Measurements from ENCODE around the gene UBA3. TPM values are rescaled to one million over a fixed set of nuclear protein-coding genes. Genes with fewer than 3 reads are reported as not detected.

UBA3 gene
- total RNA-seq, 1 experiment from 2014 or later, result 67.2 TPM

DNA sequence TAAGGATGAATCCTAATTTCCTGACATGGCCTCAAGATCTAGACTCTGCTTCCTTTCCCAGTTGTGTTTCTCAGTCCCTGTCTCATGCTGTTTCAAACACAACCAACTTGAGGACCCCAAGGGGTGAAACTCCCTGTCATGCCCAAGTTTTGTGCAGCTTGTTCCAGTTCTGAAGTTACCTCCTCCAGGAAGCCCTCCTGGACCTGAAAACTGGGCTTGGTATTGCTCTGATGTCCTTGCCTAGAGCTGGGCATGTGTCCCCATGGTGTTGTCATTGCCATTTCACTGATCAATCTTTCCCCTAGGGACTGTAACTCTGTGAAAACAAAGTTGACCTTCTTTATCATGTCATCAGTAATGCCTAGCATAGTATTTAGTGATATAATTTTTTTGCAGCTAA, 48.3 kb upstream of the UBA3 start:
- Histone ChIP-seq H2BK15ac (ENCODE audit: low read depth, low read length) (no peak overlapping the region), H2AFZ (ENCODE audit: low read length) (no peak overlapping the region), H2BK12ac (ENCODE audit: insufficient read length, low read depth, low read length) (no peak overlapping the region), H3T11ph (ENCODE audit: low read length) (no peak overlapping the region), H3K9me3 (ENCODE audit: control insufficient read depth, low read depth, low read length) (no peaks in the 10 kb centered on the region), H3K4ac (ENCODE audit: low read depth, low read length) (no peak overlapping the region), H2BK5ac (ENCODE audit: insufficient read length, low read length) (no peak overlapping the region), H4K91ac (ENCODE audit: insufficient read length, low read depth, low read length) (no peak overlapping the region), H4K20me1 (ENCODE audit: control insufficient read depth, insufficient read depth, insufficient read length) (no peaks in the 10 kb centered on the region), H4K5ac (ENCODE audit: insufficient read length, low read depth, low read length) (no peak overlapping the region), H3K27ac (ENCODE audit: insufficient read length, low read depth, low read length) (no peak overlapping the region), H2BK20ac (ENCODE audit: low read depth, low read length, poor library complexity, severe bottlenecking) (no peak overlapping the region), H3K9ac (ENCODE audit: extremely low read depth, insufficient read length, low read length) (no peak overlapping the region), H3K23ac (ENCODE audit: insufficient read length, low read depth, low read length) (no peak overlapping the region), H3K79me1 (ENCODE audit: insufficient read depth, low read depth, low read length, poor library complexity, severe bottlenecking) (no peaks in the 10 kb centered on the region), H3K14ac (ENCODE audit: insufficient read depth, low read length) (no peak overlapping the region), H3K79me2 (ENCODE audit: insufficient read depth, low read length) (no peaks in the 10 kb centered on the region), H3K23me2 (ENCODE audit: insufficient read length, low read depth, low read length, poor library complexity, severe bottlenecking) (no peaks in the 10 kb centered on the region), H3K4me2 (ENCODE audit: insufficient read depth, insufficient read length, low read length) (no peak overlapping the region), H3K27me3 (ENCODE audit: insufficient read depth, low read length) (no peaks in the 10 kb centered on the region), H3K56ac (ENCODE audit: insufficient read length, low read depth, low read length) (no peak overlapping the region), H2AK5ac (ENCODE audit: insufficient read length, low read length) (no peak overlapping the region), H4K8ac (replicated peaks; ENCODE audit: insufficient read length, low read depth, low read length) (no peak overlapping the region), H3K18ac (ENCODE audit: insufficient read length, low read depth, low read length) (no peak overlapping the region), H3K4me1 (ENCODE audit: insufficient read depth, low read length) (no peaks in the 10 kb centered on the region; the same call in 1 of the 2 replicates), H2BK120ac (ENCODE audit: low read depth, low read length, poor library complexity, severe bottlenecking) (no peak overlapping the region)
- no peaks in the 10 kb centered on the region for H3K9me3 Mint-ChIP-seq
- no peak for DNase-seq
- H3K36me3 Mint-ChIP-seq (ENCODE audit: insufficient read depth in 1 of 3, low read depth in 3 of 3), result no peaks in the 10 kb centered on the region
- no peak overlapping the region for H3K4me3 Mint-ChIP-seq
- peaks cover 4% of the 10 kb centered on the region; the same call in 1 of the 2 replicates for H3K27me3 Mint-ChIP-seq (ENCODE audit: low read depth)
- H3K27ac Mint-ChIP-seq, result no peak overlapping the region; a peak in 1 of 7 replicates
- TF ChIP-seq, protein P1, sequence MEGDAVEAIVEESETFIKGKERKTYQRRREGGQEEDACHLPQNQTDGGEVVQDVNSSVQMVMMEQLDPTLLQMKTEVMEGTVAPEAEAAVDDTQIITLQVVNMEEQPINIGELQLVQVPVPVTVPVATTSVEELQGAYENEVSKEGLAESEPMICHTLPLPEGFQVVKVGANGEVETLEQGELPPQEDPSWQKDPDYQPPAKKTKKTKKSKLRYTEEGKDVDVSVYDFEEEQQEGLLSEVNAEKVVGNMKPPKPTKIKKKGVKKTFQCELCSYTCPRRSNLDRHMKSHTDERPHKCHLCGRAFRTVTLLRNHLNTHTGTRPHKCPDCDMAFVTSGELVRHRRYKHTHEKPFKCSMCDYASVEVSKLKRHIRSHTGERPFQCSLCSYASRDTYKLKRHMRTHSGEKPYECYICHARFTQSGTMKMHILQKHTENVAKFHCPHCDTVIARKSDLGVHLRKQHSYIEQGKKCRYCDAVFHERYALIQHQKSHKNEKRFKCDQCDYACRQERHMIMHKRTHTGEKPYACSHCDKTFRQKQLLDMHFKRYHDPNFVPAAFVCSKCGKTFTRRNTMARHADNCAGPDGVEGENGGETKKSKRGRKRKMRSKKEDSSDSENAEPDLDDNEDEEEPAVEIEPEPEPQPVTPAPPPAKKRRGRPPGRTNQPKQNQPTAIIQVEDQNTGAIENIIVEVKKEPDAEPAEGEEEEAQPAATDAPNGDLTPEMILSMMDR (conservative IDR thresholded peaks at IDR 0.05), result no peak
- H3K4me1 Mint-ChIP-seq, result peaks cover 0 to 3% of the 10 kb centered on the region in 2 experiments; a peak in 1 of 4 replicates
